Stimulated activated CD4-positive, alpha-beta T cell treated with anti-CD3 and anti-CD28 coated beads, TNF-alpha, amount 100 ng/mL, for 48 hours (primary cell): ENCODE results near the gene PEX6.
"Not testable (repeated sequence)": the region's sequence is repeated elsewhere in the genome, so short reads cannot be mapped to it uniquely, and the experiment has no call there.

Source experiments
- DNase-seq, 3 donors: peaks; one replicate each; pipeline ENCODE4 v3.0.0-alpha.2; 2020; ENCODE audit warnings: low read depth in 3 of 3

The PEX6 gene

GRCh38 chr6:43001843-43002242, 22.9 kb upstream of the PEX6 start:
- no peak for DNase-seq

- not testable (repeated sequence) for DNase-seq
Measured at GRCh38 chr6:42998205-42998604, 19.2 kb upstream of the PEX6 start.

DNA sequence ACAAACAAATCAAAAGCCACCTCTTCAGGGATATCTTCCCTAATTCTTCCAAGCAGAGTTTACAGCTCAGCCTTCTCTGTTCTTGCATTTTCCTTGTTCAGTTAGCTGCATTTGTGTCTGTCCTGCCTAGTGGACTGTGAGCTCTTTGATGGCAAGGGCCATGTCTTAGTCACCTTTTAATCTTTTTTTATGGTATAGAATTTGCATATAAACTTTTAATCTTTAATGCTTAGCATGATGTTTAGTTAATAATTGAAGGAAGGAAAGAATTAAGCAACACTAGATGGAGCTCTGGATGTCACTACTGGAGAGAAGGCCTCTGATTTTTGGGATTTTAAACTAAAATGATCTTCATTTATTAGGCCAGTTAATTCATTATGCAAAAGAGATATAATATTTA, 17.5 kb upstream of the PEX6 start:
- DNase-seq: no peak

- no peak for DNase-seq
Measured at GRCh38 chr6:42993445-42993844, 14.5 kb upstream of the PEX6 start.

GRCh38 chr6:42989923-42990322, 10.9 kb upstream of the PEX6 start:
- no peak for DNase-seq

DNA sequence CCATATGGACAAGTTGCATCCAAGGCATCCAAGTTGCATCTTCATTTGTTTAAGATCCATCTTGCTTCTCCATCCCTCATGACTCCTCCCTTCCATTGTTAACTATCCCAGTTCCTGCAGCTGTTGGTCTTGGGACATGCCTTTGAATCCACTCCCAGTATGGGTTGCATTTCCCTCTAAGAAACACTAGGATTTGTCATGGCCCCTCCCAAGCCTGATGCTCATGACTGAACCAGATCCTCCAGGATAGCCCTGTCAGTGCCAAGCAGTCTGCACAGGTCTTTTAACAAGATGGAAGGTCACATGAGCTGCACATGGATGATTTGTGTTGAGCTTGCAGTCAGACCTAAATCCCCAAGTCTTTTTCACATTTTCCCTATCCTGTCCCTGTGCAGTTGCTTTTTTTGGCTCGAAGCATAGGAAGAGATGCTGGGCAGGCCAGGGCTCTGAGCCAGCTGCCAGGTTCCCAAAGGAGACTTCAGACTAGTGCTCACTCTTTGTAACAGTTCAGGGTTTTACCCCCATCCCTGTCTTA, 9.6 kb upstream of the PEX6 start:
- no peak for DNase-seq

DNA sequence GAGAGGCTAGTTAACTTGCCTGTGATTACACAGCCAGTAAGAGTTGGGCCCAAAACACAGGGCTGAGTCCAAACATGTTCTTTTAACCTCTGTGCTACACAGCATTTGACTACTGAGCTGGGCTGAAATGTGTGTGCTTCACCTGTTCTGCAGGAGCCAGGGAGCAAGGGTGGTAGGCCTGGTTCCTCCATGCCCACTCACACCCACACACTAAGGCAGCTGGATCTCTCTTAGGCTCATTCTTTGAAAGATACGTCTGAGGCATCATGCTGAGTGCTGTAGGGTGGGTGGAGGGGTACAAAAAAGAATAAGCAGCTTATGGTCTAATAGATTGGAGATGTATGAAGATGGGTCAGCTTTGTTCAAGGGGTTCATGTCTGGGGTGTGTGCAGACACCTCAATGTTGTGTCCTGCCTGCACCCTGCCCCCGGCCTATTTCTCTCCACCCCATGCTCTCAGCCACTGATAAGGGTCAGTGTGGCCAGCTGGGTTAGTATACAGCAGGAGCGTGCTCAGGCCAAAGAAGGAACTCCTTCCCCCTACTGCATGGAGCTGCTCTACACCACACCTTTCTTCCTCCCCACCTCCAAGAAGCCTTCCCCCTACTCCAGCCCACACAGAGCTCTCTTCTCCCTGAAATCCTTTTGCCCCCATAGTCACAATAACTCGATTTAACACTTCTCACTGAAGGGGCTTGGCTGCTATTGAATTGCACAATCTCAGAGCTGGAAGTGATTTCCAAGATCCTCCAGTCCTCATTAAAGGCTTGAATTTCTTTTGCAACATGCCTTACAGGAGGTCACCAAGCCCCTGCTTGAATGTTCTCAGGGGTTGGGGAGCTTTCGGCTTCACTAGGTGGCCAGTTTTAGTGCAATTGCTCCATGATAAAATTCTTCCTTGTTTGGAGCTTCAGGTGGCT, 8.8 kb upstream of the PEX6 start:
- DNase-seq: no peak

DNA sequence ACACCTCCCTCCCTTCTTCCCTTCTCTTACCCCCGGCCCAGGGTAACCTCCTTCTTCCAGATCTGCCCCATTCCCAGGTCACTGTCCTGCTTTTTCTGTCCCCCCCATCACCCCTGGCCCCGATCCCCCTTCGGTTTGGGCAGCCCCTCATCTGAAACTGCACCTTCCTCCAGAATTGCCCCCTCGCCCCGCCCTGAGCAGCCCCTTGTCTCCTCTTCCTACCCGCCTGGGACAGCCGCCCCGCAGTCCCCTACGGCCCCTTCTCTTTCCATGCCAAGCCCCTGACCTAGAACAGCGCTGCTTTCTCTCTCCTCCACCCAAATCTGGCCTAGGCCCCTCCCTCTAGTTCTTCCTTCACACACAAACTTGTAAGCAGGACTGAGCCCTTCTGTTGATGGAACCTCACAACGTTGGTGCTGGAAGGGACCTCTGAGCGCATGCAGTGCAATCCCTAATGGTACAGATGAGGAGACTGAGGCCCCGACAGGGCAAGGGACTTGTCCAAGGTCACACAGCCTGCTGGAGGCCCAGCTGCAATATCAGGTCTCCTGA, 6.0 kb upstream of the PEX6 start:
- peak in 1 of 3 donors; percentile 8 for DNase-seq

DNA sequence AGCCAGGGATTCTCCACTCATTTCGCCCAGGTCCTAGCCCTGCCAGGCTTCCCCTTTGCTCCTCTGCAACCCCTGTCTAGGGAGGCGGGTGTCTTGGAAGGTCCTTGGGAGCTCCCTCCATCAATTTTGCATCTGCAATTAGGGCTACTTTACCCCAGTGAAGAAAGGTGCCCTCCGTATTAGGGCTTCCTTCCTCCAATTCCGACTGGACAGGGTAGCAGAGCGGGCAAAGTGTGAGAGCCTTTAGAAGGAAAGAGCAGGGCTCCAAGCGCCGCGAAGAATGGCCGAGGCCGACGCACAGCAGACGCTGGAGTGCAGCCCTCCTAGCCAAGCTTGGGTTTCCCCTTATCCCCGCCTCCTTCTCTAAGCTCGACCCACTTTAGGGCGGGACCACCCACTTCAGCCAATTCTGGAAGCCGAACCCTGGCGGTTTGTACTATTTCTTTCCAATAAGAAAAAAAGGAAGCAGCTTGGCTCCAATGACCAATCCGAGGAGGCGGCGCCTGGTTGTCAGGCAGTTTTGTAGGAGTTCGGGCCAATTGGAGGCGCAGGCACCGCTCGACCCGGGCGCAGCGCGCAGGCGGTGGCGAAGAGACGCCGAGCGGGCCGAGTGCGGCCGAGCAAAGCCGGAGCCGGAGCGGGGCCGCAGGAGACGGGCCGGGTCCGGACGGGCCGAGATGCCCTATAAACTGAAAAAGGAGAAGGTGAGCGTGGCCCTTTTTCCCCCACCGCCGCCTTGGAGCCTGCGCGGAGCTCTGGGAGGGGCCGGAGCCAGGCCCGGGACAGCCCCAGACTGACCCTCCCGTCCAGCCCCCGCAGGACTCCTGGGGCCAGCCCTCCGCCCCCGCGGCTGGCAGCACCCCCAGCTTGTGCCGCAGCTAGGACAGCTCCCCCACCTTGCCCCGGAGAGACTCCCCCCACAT, 5.3 kb upstream of the PEX6 start, which contains the start of gene PPP2R5D:
Gene PPP2R5D (plus strand): TSS at position 570 of the 923 bp plus-strand sequence. CDS start 108 bp downstream, at position 678.
- peak; percentile 91 to 96 (median 91) for DNase-seq

DNA sequence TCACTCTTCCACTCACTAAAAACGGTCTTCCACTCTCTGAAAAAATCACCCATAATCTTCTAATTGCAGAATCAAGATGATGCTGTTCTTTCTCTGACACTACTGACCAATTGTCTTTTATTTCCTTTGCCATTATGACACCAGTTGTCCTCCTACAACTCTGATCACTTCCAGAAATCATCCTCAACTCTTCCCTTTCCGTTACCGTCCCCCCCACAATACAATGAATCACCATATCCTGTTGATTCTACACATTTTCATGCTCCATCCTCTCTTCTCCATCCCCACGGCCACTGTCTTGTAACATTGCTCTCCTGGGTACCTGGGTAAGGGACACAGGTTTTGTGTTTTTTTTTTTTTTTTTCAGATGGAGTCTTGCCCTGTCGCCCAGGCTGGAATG, 2.9 kb upstream of the PEX6 start:
- DNase-seq: no peak

DNA sequence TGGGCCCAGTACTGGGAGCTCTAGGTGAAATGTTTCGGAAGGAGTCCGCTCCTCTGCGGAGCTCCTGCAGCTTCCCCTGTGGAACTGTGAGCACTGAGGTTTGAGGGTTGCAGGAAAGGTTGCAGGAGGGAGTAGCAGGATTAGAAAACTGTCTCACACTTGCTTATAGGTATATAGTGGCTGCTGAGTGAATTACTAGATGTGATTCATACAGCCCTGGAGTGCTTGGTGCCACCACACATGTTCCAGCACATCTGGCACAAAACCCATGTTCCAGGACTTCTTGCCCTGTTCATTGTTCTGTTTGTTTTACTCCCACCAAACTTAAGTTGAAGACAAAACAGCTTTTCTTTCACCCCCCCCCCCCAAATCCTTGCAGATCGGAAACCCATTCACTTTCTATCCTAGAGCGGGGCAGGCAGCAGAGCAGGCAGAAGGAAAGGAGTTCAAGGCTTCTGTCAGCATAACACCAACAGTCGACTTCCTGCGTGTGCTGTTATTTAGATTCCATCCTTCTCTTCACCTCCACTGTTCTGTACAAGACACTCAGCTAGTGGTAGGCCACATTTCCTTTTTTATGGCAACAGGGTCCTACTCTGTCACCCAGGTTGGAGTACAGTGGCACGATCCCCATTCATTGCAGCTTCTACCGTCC, 669 bp upstream of the PEX6 start:
- DNase-seq: peak in 1 of 3 donors; percentile 37

GRCh38 chr6:42978487-42978838, 518 bp downstream of the PEX6 start:
- no peak for DNase-seq

- no peak for DNase-seq
Measured at GRCh38 chr6:42974919-42975505, 4.0 kb downstream of the PEX6 start.

DNA sequence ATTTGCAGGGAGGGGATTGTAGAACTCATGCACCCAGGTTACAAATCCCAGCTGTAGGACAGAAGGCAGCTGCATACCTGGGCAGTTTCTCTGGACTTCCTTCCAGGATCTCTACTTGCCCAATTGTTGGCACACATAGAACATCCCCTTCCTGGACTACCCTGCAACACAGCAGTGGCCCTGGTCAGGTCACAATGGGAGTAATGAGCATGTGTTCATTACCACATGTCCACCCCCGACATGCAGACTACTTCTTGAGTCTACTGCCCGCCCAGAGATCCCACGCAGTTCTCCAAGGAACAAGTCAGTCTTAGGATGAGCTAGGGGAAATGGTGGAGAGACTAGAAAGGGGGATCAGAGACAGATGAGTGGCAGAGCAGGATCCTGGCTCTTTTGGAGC, 5.1 kb downstream of the PEX6 start:
- DNase-seq: no peak

DNA sequence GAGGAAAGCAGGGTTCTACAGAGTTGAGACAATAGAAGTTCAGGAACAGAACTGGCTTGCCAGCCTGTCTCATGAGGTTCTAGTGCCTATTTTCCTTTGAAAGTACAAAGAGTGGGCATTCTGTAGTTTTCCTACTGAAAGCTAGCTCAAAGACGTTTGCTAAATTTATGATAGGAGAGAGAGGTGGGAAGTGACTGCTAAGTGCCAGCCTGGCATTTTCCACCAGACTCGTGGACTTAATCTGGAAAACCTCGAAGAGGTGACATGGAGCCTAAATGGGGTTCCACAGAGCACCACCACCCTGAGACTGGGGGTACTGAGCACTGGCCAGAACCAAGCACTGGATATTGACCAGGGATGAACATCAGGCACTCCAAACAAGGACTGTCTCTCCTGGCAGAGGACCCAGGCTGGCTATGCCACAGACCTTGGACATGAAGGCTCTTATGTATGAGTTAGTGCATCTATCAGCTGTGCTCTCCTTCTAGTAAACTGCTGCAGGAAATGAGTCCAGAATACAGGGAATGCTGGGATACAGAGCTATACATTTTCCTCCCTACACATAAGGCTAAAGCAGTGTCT, 7.1 kb downstream of the PEX6 start:
- no peak for DNase-seq

- DNase-seq: no peak
Measured at GRCh38 chr6:42970871-42971612, 7.9 kb downstream of the PEX6 start.

- no peak for DNase-seq
Measured at GRCh38 chr6:42969934-42970333, 9.0 kb downstream of the PEX6 start.

GRCh38 chr6:42969431-42969830, 9.6 kb downstream of the PEX6 start:
- DNase-seq: no peak

- no peak for DNase-seq
Measured at GRCh38 chr6:42968783-42969182, 10.2 kb downstream of the PEX6 start.

- no peak for DNase-seq
Measured at GRCh38 chr6:42968126-42968701, 10.8 kb downstream of the PEX6 start.
